Measurements from ENCODE around the gene ETV3. TPM values are rescaled to one million over a fixed set of nuclear protein-coding genes. Genes with fewer than 3 reads are reported as not detected.
A peak's percentile ranks its signal among the peaks of the same experiment; 100 is the strongest.
"Not testable (repeated sequence)": the region's sequence is repeated elsewhere in the genome, so short reads cannot be mapped to it uniquely, and the experiment has no call there.

Gene ETV3
- total RNA-seq, 2 experiments from 2014 or later, result 47.5 to 51.1 TPM

DNA sequence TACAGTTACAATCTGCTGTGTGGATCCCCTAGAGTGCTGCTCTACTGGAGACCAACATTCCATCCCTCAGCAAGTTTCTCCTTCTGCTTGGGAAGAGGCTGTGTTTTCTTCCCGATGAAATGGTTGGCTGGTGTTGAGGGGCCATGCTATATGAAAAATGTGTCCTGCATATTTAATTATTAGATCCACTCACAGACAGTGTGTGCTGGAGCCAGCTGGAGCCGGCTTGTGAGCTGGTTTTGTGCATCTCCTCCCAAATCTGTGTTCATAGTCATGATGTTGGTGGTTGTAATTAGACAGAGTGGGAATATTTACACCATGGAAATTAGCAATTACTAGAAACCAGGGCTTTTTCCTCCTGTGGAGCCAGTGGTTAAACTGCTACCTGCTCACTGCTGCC is 34.4 kb upstream of the ETV3 start:
- H3K36me3 Mint-ChIP-seq (ENCODE audit: low read depth); DNase-seq; H3K4me3 Mint-ChIP-seq; POLR2A ChIA-PET; H3K4me1 Mint-ChIP-seq; H3K9me3 Mint-ChIP-seq; CTCF ChIA-PET; H3K27ac Mint-ChIP-seq: not testable (repeated sequence)
- peaks cover 28% of the 10 kb centered on the region for H3K27me3 Mint-ChIP-seq

DNA sequence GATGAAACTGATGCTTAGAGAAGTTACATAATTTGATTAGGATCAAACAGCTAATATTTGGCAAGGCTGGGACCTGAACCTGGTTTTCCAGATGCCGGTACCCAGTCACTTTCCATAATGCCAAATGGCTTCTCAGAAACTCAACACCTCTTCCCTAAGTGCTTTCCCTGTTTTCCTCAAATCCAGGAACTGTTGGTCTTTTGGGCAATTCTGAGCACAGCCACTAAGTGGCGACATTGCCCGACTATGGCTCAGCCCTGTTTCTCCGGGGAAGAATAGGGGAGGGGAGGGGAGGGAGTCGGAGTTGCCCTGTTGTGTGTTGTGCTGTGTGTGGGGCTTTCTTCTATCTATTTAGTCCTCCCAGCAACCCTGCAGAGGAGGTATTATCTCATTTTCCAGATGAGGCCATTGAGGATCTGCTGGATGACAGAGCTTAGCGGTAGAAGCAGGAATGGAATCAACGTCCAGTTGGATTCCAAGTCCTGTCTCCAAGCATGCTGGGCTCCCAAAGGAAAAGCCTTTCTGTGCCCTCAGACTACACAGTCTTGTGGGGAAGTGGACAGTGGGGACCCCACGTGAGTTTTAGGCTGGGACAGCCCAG is 33.8 kb upstream of the ETV3 start:
- H3K27ac Mint-ChIP-seq; H3K4me3 Mint-ChIP-seq; H3K4me1 Mint-ChIP-seq; DNase-seq; H3K36me3 Mint-ChIP-seq (ENCODE audit: low read depth); H3K9me3 Mint-ChIP-seq; POLR2A ChIA-PET: not testable (repeated sequence)
- peaks cover 28% of the 10 kb centered on the region for H3K27me3 Mint-ChIP-seq
- CTCF ChIA-PET, result interaction anchor here (1.5 to 1.8 kb wide), 2 partner anchors 16 to 323 kb away, joined by 4 to 6 read pairs; no protein-coding TSS in a partner anchor

DNA sequence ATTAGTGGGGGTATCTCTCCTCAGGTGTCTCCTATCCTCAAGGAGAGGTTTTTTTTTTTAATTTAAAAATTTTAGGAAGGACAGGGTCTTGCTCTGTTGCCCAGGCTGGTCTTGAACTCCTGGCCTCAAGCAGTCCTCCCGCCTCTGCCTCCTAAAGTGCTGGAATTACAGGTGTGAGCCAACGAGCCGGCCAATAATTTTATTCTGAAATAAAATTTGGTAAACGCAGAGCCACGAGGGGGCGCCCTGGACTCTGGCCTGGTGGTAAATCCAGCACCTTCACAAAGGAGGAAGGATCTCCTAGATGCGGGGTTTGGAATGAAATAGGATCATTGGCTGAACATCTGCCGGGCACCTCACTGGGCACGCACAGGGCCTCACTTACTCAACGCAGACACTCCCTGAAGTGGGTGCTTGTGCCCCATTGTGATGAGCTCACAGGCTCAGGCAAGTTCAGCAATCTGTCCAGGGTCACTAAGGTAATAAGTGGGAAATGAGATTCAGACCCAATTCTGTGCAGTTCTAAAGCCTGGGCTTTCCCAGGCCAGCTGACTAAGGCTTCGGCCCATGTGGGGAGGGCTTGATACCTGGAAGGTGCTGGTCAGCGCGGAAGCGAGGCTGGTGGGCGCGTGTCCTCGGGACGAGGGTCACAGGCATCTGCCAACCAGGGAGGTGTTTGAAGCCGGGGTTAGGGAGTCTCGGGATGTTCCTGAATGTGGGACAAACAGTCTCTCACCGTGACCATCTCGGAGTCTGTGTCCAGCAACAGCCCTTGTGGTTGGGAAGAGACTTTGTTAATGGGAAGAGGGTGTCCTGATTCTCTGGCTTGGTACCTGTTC is 32.7 kb upstream of the ETV3 start:
- Mint-ChIP-seq H3K27ac (no peak overlapping the region), H3K27me3 (peaks cover 19% of the 10 kb centered on the region), H3K4me1 (no peaks in the 10 kb centered on the region), H3K9me3 (no peaks in the 10 kb centered on the region), H3K36me3 (ENCODE audit: low read depth) (no peaks in the 10 kb centered on the region), H3K4me3 (no peak overlapping the region)
- ChIA-PET CTCF (interaction anchor here (1.5 to 1.8 kb wide), 2 partner anchors 15 to 324 kb away, joined by 4 to 6 read pairs; no protein-coding TSS in a partner anchor), POLR2A (no interaction called here)
- DNase-seq, result peak; percentile 56

GRCh38 chr1:157168015-157168414 is 29.8 kb upstream of the ETV3 start:
- peaks cover 23% of the 10 kb centered on the region for H3K27me3 Mint-ChIP-seq
- ChIA-PET CTCF (no interaction called here), POLR2A (no interaction called here)
- no peak for DNase-seq
- H3K4me3 Mint-ChIP-seq, result no peak overlapping the region
- H3K4me1 Mint-ChIP-seq, result peaks cover 3% of the 10 kb centered on the region
- H3K27ac Mint-ChIP-seq, result no peak overlapping the region
- no peaks in the 10 kb centered on the region for H3K36me3 Mint-ChIP-seq (ENCODE audit: low read depth)
- no peaks in the 10 kb centered on the region for H3K9me3 Mint-ChIP-seq

GRCh38 chr1:157167437-157167836 is 29.2 kb upstream of the ETV3 start:
- POLR2A ChIA-PET, result no interaction called here

GRCh38 chr1:157166590-157166989 is 28.4 kb upstream of the ETV3 start:
- Mint-ChIP-seq H3K27me3 (peaks cover 19% of the 10 kb centered on the region), H3K4me3 (no peak overlapping the region), H3K36me3 (ENCODE audit: low read depth) (no peaks in the 10 kb centered on the region), H3K4me1 (peaks cover 3% of the 10 kb centered on the region), H3K9me3 (no peaks in the 10 kb centered on the region), H3K27ac (no peak overlapping the region)
- CTCF ChIA-PET, result no interaction called here
- DNase-seq, result no peak
- POLR2A ChIA-PET, result no interaction called here

More at GRCh38 chr1:157167437-157167836, 29.2 kb upstream of the ETV3 start:
- Mint-ChIP-seq H3K4me3 (no peak overlapping the region), H3K27ac (no peak overlapping the region), H3K9me3 (no peaks in the 10 kb centered on the region), H3K36me3 (ENCODE audit: low read depth) (no peaks in the 10 kb centered on the region), H3K4me1 (peaks cover 3% of the 10 kb centered on the region), H3K27me3 (peaks cover 19% of the 10 kb centered on the region)
- no peak for DNase-seq
- CTCF ChIA-PET, result no interaction called here

- CTCF ChIA-PET, result interaction anchor here (1.2 to 1.6 kb wide), 2 partner anchors 7 to 73 kb away, joined by 4 to 8 read pairs; no protein-coding TSS in a partner anchor
- DNase-seq, result peak; percentile 77
Measured at GRCh38 chr1:157163273-157164127, 25.3 kb upstream of the ETV3 start.

GRCh38 chr1:157162345-157162744 is 24.1 kb upstream of the ETV3 start:
- no peak overlapping the region for H3K27ac Mint-ChIP-seq
- CTCF ChIA-PET, result interaction anchor here (2.4 kb wide), 1 partner anchor 72 kb away, joined by 30 read pairs; no protein-coding TSS in a partner anchor
- no peaks in the 10 kb centered on the region for H3K9me3 Mint-ChIP-seq
- H3K4me3 Mint-ChIP-seq, result no peak overlapping the region
- peaks cover 3% of the 10 kb centered on the region for H3K4me1 Mint-ChIP-seq
- H3K36me3 Mint-ChIP-seq (ENCODE audit: low read depth), result no peaks in the 10 kb centered on the region
- POLR2A ChIA-PET, result no interaction called here
- peaks cover 20% of the 10 kb centered on the region for H3K27me3 Mint-ChIP-seq
- no peak for DNase-seq

More at GRCh38 chr1:157163273-157164127, 25.3 kb upstream of the ETV3 start:
- H3K27ac Mint-ChIP-seq, result no peak overlapping the region
- H3K4me3 Mint-ChIP-seq, result no peak overlapping the region
- H3K36me3 Mint-ChIP-seq (ENCODE audit: low read depth), result no peaks in the 10 kb centered on the region
- peaks cover 3% of the 10 kb centered on the region for H3K4me1 Mint-ChIP-seq
- POLR2A ChIA-PET, result no interaction called here
- H3K9me3 Mint-ChIP-seq, result no peaks in the 10 kb centered on the region
- peaks cover 10% of the 10 kb centered on the region for H3K27me3 Mint-ChIP-seq

DNA sequence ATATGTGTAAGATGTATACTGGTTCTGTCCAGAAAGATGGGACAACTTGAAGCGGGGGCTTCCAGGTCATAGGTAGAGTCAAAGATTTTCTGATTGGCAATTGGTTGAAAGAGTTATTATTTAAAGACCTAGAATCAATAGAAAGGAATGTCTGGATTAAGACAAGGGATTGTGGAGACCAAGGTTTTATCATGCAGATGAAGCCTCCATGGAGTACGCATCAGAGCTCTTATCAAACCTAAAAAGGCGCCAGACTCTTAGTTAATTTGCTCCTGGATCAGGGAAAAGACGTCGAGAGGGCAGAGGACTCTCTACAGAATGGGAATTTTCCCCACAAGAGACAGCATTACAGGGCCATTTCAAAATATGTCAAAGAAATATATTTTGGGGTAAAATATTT is 23.7 kb upstream of the ETV3 start:
- POLR2A ChIA-PET, result no interaction called here
- Mint-ChIP-seq H3K4me1 (peaks cover 3% of the 10 kb centered on the region), H3K27me3 (peaks cover 24% of the 10 kb centered on the region), H3K9me3 (no peaks in the 10 kb centered on the region), H3K27ac (no peak overlapping the region), H3K4me3 (no peak overlapping the region), H3K36me3 (ENCODE audit: low read depth) (no peaks in the 10 kb centered on the region)
- CTCF ChIA-PET, result interaction anchor here (2.4 kb wide), 1 partner anchor 72 kb away, joined by 30 read pairs; no protein-coding TSS in a partner anchor
- no peak for DNase-seq

GRCh38 chr1:157158967-157159366 is 20.8 kb upstream of the ETV3 start:
- CTCF ChIA-PET, result interaction anchor here (13.6 kb wide), 1 partner anchor 71 kb away, joined by 436 read pairs; no protein-coding TSS in a partner anchor
- Mint-ChIP-seq H3K4me3 (no peak overlapping the region), H3K27ac (no peak overlapping the region), H3K9me3 (no peaks in the 10 kb centered on the region), H3K27me3 (peaks cover 31% of the 10 kb centered on the region), H3K4me1 (peaks cover 26% of the 10 kb centered on the region), H3K36me3 (ENCODE audit: low read depth) (no peaks in the 10 kb centered on the region)
- POLR2A ChIA-PET, result no interaction called here
- no peak for DNase-seq

- CTCF ChIA-PET, result interaction anchor here (0.8 to 13.6 kb wide), 8 partner anchors 11 to 84 kb away, joined by 3 to 436 read pairs (median 10); no protein-coding TSS in a partner anchor
- Mint-ChIP-seq H3K27ac (no peak overlapping the region), H3K27me3 (peaks cover 28% of the 10 kb centered on the region), H3K36me3 (ENCODE audit: low read depth) (no peaks in the 10 kb centered on the region), H3K9me3 (no peaks in the 10 kb centered on the region), H3K4me1 (peaks cover 34% of the 10 kb centered on the region), H3K4me3 (no peak overlapping the region)
- DNase-seq, result no peak
- POLR2A ChIA-PET, result interaction anchor here (0.7 to 4.6 kb wide), 2 partner anchors 67 to 69 kb away, joined by 3 to 30 read pairs; no protein-coding TSS in a partner anchor
Measured at GRCh38 chr1:157157501-157158190, 19.5 kb upstream of the ETV3 start.

- Mint-ChIP-seq H3K27me3 (peaks cover 28% of the 10 kb centered on the region), H3K36me3 (ENCODE audit: low read depth) (no peaks in the 10 kb centered on the region), H3K4me3 (no peak overlapping the region), H3K27ac (peak overlapping the region; percentile 30), H3K4me1 (peaks cover 43% of the 10 kb centered on the region), H3K9me3 (no peaks in the 10 kb centered on the region)
- DNase-seq, result peak; percentile 80
- ChIA-PET CTCF (interaction anchor here (0.6 to 13.6 kb wide), 23 partner anchors 9 to 214 kb away, joined by 3 to 436 read pairs (median 4); no protein-coding TSS in a partner anchor), POLR2A (interaction anchor here (0.7 to 4.6 kb wide), 4 partner anchors 17 to 66 kb away, joined by 4 to 30 read pairs (median 9); partner anchors contain the start of gene ETV3)
Measured at GRCh38 chr1:157156058-157156541, 17.9 kb upstream of the ETV3 start.

Measured in activated CD4-positive, alpha-beta memory T cell treated with anti-CD3 and anti-CD28 coated beads, Interleukin-2, amount 10 ng/mL, durations not matched to agents 7 days and 5 days (primary cell).